Neural cell (in vitro differentiated cells): Measurements from ENCODE around the gene ITGAE. TPM values are rescaled to one million over a fixed set of nuclear protein-coding genes. Genes with fewer than 3 reads are reported as not detected.

Source experiments
- H2AFZ ChIP-seq: fragments of 200-600, 300-800 bp; sonication (generic), shearing (Covaris generic); 2 replicates; pipeline ENCODE4 v1.6.0; 2014; ENCODE audit warnings: low read depth, mild to moderate bottlenecking, antibody characterized with exemption, low read length, moderate library complexity
- H3F3A ChIP-seq: fragments of 200-600 bp; shearing (Covaris generic); 2 replicates; pipeline ENCODE4 v1.6.1; 2016; ENCODE audit warnings: mild to moderate bottlenecking, moderate library complexity, mixed read lengths, antibody characterized with exemption, low read length; ENCODE audit not compliant: insufficient read depth, poor library complexity, severe bottlenecking
- H3K27ac ChIP-seq: fragments of 200-600, 300-800 bp; sonication (generic), shearing (Covaris generic); 2 replicates; pipeline ENCODE4 v1.5.1; 2014; ENCODE audit warnings: mild to moderate bottlenecking, low read length, moderate library complexity
- H3K27me3 ChIP-seq: fragments of 300-800, 200-600 bp; sonication (generic), shearing (Covaris generic); 2 replicates; pipeline ENCODE4 v1.6.0; 2014; ENCODE audit warnings: mild to moderate bottlenecking, low read depth, low read length, moderate library complexity; ENCODE audit not compliant: insufficient read depth
- H3K36me3 ChIP-seq: fragments of 300-800, 200-600 bp; sonication (generic), shearing (Covaris generic); 2 replicates; pipeline ENCODE4 v1.5.1; 2014; ENCODE audit warnings: mild to moderate bottlenecking, antibody characterized with exemption, low read length, moderate library complexity; ENCODE audit not compliant: insufficient read depth
- H3K4me2 ChIP-seq: fragments of 300-800, 200-600 bp; sonication (generic), shearing (Covaris generic); 2 replicates; pipeline ENCODE4 v1.6.0; 2014; ENCODE audit warnings: mild to moderate bottlenecking, low read length
- H3K4me3 ChIP-seq: fragments of 300-800, 200-600 bp; sonication (generic), shearing (Covaris generic); 2 replicates; pipeline ENCODE4 v1.5.1; 2014; ENCODE audit warnings: mild to moderate bottlenecking, low read length, moderate library complexity
- H3K79me2 ChIP-seq: fragments of 200-600 bp; shearing (Covaris generic); replicated peaks from 2 replicates; pipeline ENCODE4 v1.6.0; 2014; ENCODE audit warnings: mild to moderate bottlenecking, low read length, moderate library complexity; ENCODE audit not compliant: insufficient read depth
- H3K9ac ChIP-seq: fragments of 300-800, 200-600 bp; sonication (generic), shearing (Covaris generic); 2 replicates; pipeline ENCODE4 v1.6.1; 2016; ENCODE audit warnings: mild to moderate bottlenecking, low read length, mixed read lengths
- H3K9me2 ChIP-seq: fragments of 200-600 bp; shearing (Covaris generic); 2 replicates; pipeline ENCODE4 v1.6.1; 2016; ENCODE audit warnings: mild to moderate bottlenecking, low read length, mixed read lengths; ENCODE audit not compliant: insufficient read depth
- H3K9me3 ChIP-seq: fragments of 200-600, 300-800 bp; sonication (generic), shearing (Covaris generic); 2 replicates; pipeline ENCODE4 v1.6.1; 2016; ENCODE audit warnings: mild to moderate bottlenecking, mixed run types, low read length, moderate library complexity, mixed read lengths
- H4K20me1 ChIP-seq: fragments of 200-600 bp; shearing (Covaris generic); 2 replicates; pipeline ENCODE4 v1.6.1; 2016; ENCODE audit warnings: mild to moderate bottlenecking, mixed run types; ENCODE audit not compliant: insufficient read depth
- CTCF ChIP-seq: fragments of 450-650 bp; IDR thresholded peaks from 2 replicates; pipeline ENCODE4 v1.5.1; 2014; ENCODE audit warnings: antibody characterized with exemption, mild to moderate bottlenecking, moderate library complexity; ENCODE audit not compliant: poor library complexity, severe bottlenecking
- EP300 ChIP-seq: fragments of 450-650 bp; conservative IDR thresholded peaks from 2 replicates; pipeline ENCODE4 v1.6.1; 2014; ENCODE audit warnings: antibody characterized with exemption, mild to moderate bottlenecking, moderate library complexity; ENCODE audit not compliant: poor library complexity, severe bottlenecking
- EZH2 ChIP-seq: fragments of 200-600, 300-800 bp; shearing (Covaris generic), sonication (generic); IDR thresholded peaks from 2 replicates; pipeline ENCODE4 v1.6.1; 2014; ENCODE audit warnings: antibody characterized with exemption, low read length, borderline replicate concordance, mild to moderate bottlenecking; ENCODE audit not compliant: insufficient read depth, poor library complexity, severe bottlenecking
- MXI1 ChIP-seq: fragments of 450-650 bp; conservative IDR thresholded peaks from 2 replicates; pipeline ENCODE4 v1.6.1; 2014; ENCODE audit warnings: antibody characterized with exemption, mild to moderate bottlenecking; ENCODE audit not compliant: poor library complexity, severe bottlenecking
- POLR2AphosphoS5 ChIP-seq: IDR thresholded peaks from 2 replicates; pipeline ENCODE4 v1.6.1; 2012
- RAD21 ChIP-seq: fragments of 450-650 bp; conservative IDR thresholded peaks from 2 replicates; pipeline ENCODE4 v1.6.1; 2014; ENCODE audit warnings: antibody characterized with exemption, mild to moderate bottlenecking, moderate library complexity
- REST ChIP-seq: IDR thresholded peaks from 2 replicates; pipeline ENCODE4 v1.6.1; 2012; ENCODE audit warnings: borderline replicate concordance
- SMC3 ChIP-seq: fragments of 450-650 bp; conservative IDR thresholded peaks from 2 replicates; pipeline ENCODE4 v1.6.1; 2014; ENCODE audit warnings: antibody characterized with exemption, mild to moderate bottlenecking, moderate library complexity; ENCODE audit not compliant: poor library complexity
- TAF1 ChIP-seq: IDR thresholded peaks from 2 replicates; pipeline ENCODE4 v1.6.1; 2012; ENCODE audit warnings: low read depth
- polyA plus RNA-seq: library from polyadenylated mRNA; depleted of rRNA; stranded (reverse); fragments of >200 nt; gene quantifications from 2 replicates; pipeline ENCODE4 v1.2.3, GENCODE V29; 2014

The ITGAE gene
- polyA plus RNA-seq, 1 donor from 2014 or later: 169 TPM

- no peak for TF ChIP-seq EP300
Measured at GRCh38 chr17:3827124-3827773, 26.3 kb upstream of the ITGAE start (continued).

- H3K9ac ChIP-seq: no peak overlapping the region
- H3K79me2 ChIP-seq: no peaks in the 10 kb centered on the region
- H3F3A ChIP-seq: no peaks in the 10 kb centered on the region
- no peak overlapping the region for H3K4me2 ChIP-seq
- H3K27ac ChIP-seq: no peak overlapping the region
- H3K9me2 ChIP-seq: no peaks in the 10 kb centered on the region
- H3K9me3 ChIP-seq: no peaks in the 10 kb centered on the region
- no peak overlapping the region for H2AFZ ChIP-seq
- peaks cover 6% of the 10 kb centered on the region for H3K36me3 ChIP-seq
- H3K27me3 ChIP-seq: no peaks in the 10 kb centered on the region
- peaks cover 4% of the 10 kb centered on the region for H4K20me1 ChIP-seq
- no peak overlapping the region for H3K4me3 ChIP-seq
- no peak for TF ChIP-seq RAD21
- no peak for TF ChIP-seq REST
- no peak for TF ChIP-seq POLR2AphosphoS5
- no peak for TF ChIP-seq CTCF
- TF ChIP-seq EP300: no peak
- TF ChIP-seq EZH2: no peak
- no peak for TF ChIP-seq TAF1
- TF ChIP-seq MXI1: no peak
- no peak for TF ChIP-seq SMC3
Measured at GRCh38 chr17:3826191-3826590, 25.2 kb upstream of the ITGAE start.

- H3K4me2 ChIP-seq: no peak overlapping the region
- no peaks in the 10 kb centered on the region for H3K9me2 ChIP-seq
- H3K27me3 ChIP-seq: no peaks in the 10 kb centered on the region
- H4K20me1 ChIP-seq: no peaks in the 10 kb centered on the region
- no peak overlapping the region for H3K9ac ChIP-seq
- H3K27ac ChIP-seq: no peak overlapping the region
- H3K4me3 ChIP-seq: no peak overlapping the region
- peaks cover 6% of the 10 kb centered on the region for H3K36me3 ChIP-seq
- no peaks in the 10 kb centered on the region for H3K9me3 ChIP-seq
- no peaks in the 10 kb centered on the region for H3K79me2 ChIP-seq
- no peaks in the 10 kb centered on the region for H3F3A ChIP-seq
- no peak overlapping the region for H2AFZ ChIP-seq
- TF ChIP-seq RAD21 (no peak), CTCF (no peak), EP300 (no peak), SMC3 (no peak), MXI1 (no peak), TAF1 (no peak)
Measured at GRCh38 chr17:3821101-3821500, 20.1 kb upstream of the ITGAE start.
